GM12878 (cell line): ENCODE data around the gene OPTC. TPM values are rescaled to one million over a fixed set of nuclear protein-coding genes. Genes with fewer than 3 reads are reported as not detected.

Source experiments
- ATAC-seq: fragments of 200-7000 bp; cut with Tn5 transposase; 3 replicates; pipeline ENCODE4 v1.9.1; 2020; ENCODE audit warnings: mild to moderate bottlenecking, moderate library complexity
- BruUV-seq: library from RNA; stranded (reverse); fragments of 400-500 nt; replicated peaks from 2 replicates; lab custom pipeline; 2021; lab: Mats Ljungman, UMichigan
- CTCF ChIA-PET: fragments of 300-600 bp; sonication (Branson Sonifier 250); formaldehyde crosslinking; extraction: SDS; loops from one replicate; lab custom pipeline; 2021; ENCODE audit warnings: inconsistent platforms; lab: Yijun Ruan, JAX
- POLR2A ChIA-PET: fragments of 350-600 bp; formaldehyde crosslinking; extraction: SDS; loops from one replicate; lab custom pipeline; 2021; ENCODE audit warnings: inconsistent platforms; lab: Charles Lee
- RAD21 ChIA-PET: fragments of 300-600 bp; sonication (Branson Sonifier 250); formaldehyde crosslinking; loops from one replicate; lab custom pipeline; 2023; ENCODE audit warnings: antibody characterized with exemption; ENCODE audit not compliant: unreplicated experiment; lab: Charles Lee
- SMC1A ChIA-PET: fragments of 300-600 bp; sonication (Branson Sonifier 250); formaldehyde crosslinking; loops from one replicate; lab custom pipeline; 2023; ENCODE audit not compliant: unreplicated experiment, uncharacterized antibody; lab: Charles Lee
- DNase-seq: peaks from one replicate; pipeline ENCODE4 v3.0.0-alpha.2; 2011; ENCODE audit warnings: low read depth, low spot score
- FAIRE-seq: peaks from 3 replicates; lab custom pipeline; 2011; peaks lifted over from hg19 to GRCh38; lab: Jason Lieb, UNC
- H2AFZ ChIP-seq: 2 replicates; pipeline ENCODE4 v1.6.0; 2011; ENCODE audit warnings: low read depth, low read length, control low read depth; ENCODE audit not compliant: control insufficient read depth
- H3K27ac ChIP-seq: 2 replicates; pipeline ENCODE4 v1.5.1; 2011; ENCODE audit warnings: control low read depth; ENCODE audit not compliant: control insufficient read depth, insufficient read depth
- H3K27me3 ChIP-seq, 2 experiments: replicated peaks in 1 of 2; 2 replicates each; pipeline versions ENCODE4 v1.6.0 to v1.6.1; 2011; ENCODE audit warnings: low read length in 1 of 2; ENCODE audit not compliant: control insufficient read depth in 2 of 2, insufficient read depth in 2 of 2
- H3K36me3 ChIP-seq, 2 experiments: 2 replicates each; pipeline ENCODE4 v1.5.1; 2011; ENCODE audit warnings: low read length in 1 of 2; ENCODE audit not compliant: control insufficient read depth in 2 of 2, insufficient read depth in 2 of 2
- H3K4me1 ChIP-seq: 2 replicates; pipeline ENCODE4 v1.6.1; 2011; ENCODE audit warnings: mild to moderate bottlenecking, low read length, moderate library complexity, mixed read lengths; ENCODE audit not compliant: control insufficient read depth, insufficient read depth
- H3K4me2 ChIP-seq: 2 replicates; pipeline ENCODE4 v1.6.0; 2011; ENCODE audit warnings: control low read depth; ENCODE audit not compliant: control insufficient read depth, insufficient read depth
- H3K4me3 ChIP-seq: fragments of 200-600 bp; sonication (generic); 2 replicates; pipeline ENCODE4 v1.5.1; 2016
- H3K79me2 ChIP-seq: 2 replicates; pipeline ENCODE4 v1.6.0; 2011; ENCODE audit warnings: low read length; ENCODE audit not compliant: control insufficient read depth, insufficient read depth
- H3K9ac ChIP-seq: 2 replicates; pipeline ENCODE4 v1.8.0; 2011; ENCODE audit warnings: low read length, control low read depth, mixed read lengths; ENCODE audit not compliant: control insufficient read depth, insufficient read depth
- H3K9me3 ChIP-seq: replicated peaks from 3 replicates; pipeline ENCODE4 v1.5.1; 2011; ENCODE audit warnings: mild to moderate bottlenecking, low read length; ENCODE audit not compliant: control insufficient read depth, insufficient read depth
- H4K20me1 ChIP-seq: 2 replicates; pipeline ENCODE4 v1.6.0; 2011; ENCODE audit not compliant: control insufficient read depth, insufficient read depth
- BACH1 ChIP-seq: fragments of 450-650 bp; IDR thresholded peaks from 2 replicates; pipeline ENCODE4 v1.6.1; 2017; ENCODE audit warnings: mild to moderate bottlenecking, borderline replicate concordance
- CHD4 ChIP-seq: fragments of 200-600 bp; sonication (generic); IDR thresholded peaks from 2 replicates; pipeline ENCODE4 v1.6.1; 2016; ENCODE audit warnings: mild to moderate bottlenecking
- CREB1 ChIP-seq: IDR thresholded peaks from 2 replicates; pipeline ENCODE4 v1.6.1; 2012; ENCODE audit warnings: low read depth, mild to moderate bottlenecking, inconsistent platforms
- CREM ChIP-seq: IDR thresholded peaks from 2 replicates; pipeline ENCODE4 v1.6.1; 2014; ENCODE audit warnings: antibody characterized with exemption, low read depth
- E2F8 ChIP-seq: fragments of 450-650 bp; IDR thresholded peaks from 2 replicates; pipeline ENCODE4 v1.6.1; 2018; ENCODE audit warnings: mild to moderate bottlenecking, low read depth, moderate library complexity; ENCODE audit not compliant: partially characterized antibody
- FOXM1 ChIP-seq: IDR thresholded peaks from 2 replicates; pipeline ENCODE4 v1.6.1; 2012; ENCODE audit warnings: low read depth, mild to moderate bottlenecking, inconsistent platforms, low read length, moderate library complexity
- HSF1 ChIP-seq: fragments of 150-350 bp; IDR thresholded peaks from 2 replicates; pipeline ENCODE4 v1.6.1; 2014; ENCODE audit warnings: mild to moderate bottlenecking, low read depth, low read length
- NFXL1 ChIP-seq: fragments of 450-650 bp; IDR thresholded peaks from 2 replicates; pipeline ENCODE4 v1.6.1; 2017; ENCODE audit warnings: antibody characterized with exemption, mild to moderate bottlenecking, borderline replicate concordance
- NFYA ChIP-seq: IDR thresholded peaks from 2 replicates; pipeline ENCODE4 v1.6.1; 2011; ENCODE audit warnings: low read depth, mild to moderate bottlenecking, low read length, improper control_type of control experiment, borderline replicate concordance
- PKNOX1 ChIP-seq: fragments of 450-650 bp; IDR thresholded peaks from 2 replicates; pipeline ENCODE4 v1.6.1; 2016; ENCODE audit warnings: mild to moderate bottlenecking
- RELA ChIP-seq: fragments of 450-650 bp; IDR thresholded peaks from 2 replicates; pipeline ENCODE4 v1.8.0; 2014; ENCODE audit warnings: borderline replicate concordance; ENCODE audit not compliant: partially characterized antibody
- RELB ChIP-seq: fragments of 450-650 bp; IDR thresholded peaks from 2 replicates; pipeline ENCODE4 v1.6.1; 2017; ENCODE audit warnings: low read depth, mild to moderate bottlenecking, moderate library complexity
- RFX5 ChIP-seq: IDR thresholded peaks from 2 replicates; pipeline ENCODE4 v1.6.1; 2011; ENCODE audit warnings: low read depth, low read length, improper control_type of control experiment
- SPI1 ChIP-seq: IDR thresholded peaks from 2 replicates; pipeline ENCODE4 v1.6.1; 2011; ENCODE audit warnings: low read depth, mild to moderate bottlenecking, low read length, moderate library complexity, borderline replicate concordance; ENCODE audit not compliant: insufficient read depth
- SREBF1 ChIP-seq: IDR thresholded peaks from 2 replicates; pipeline ENCODE4 v1.6.1; 2012; ENCODE audit warnings: mild to moderate bottlenecking, low read length
- SUPT20H ChIP-seq: IDR thresholded peaks from 2 replicates; pipeline ENCODE4 v1.6.1; 2011; ENCODE audit warnings: low read depth, mild to moderate bottlenecking, low read length, moderate library complexity, borderline replicate concordance; ENCODE audit not compliant: control insufficient read depth
- ZNF207 ChIP-seq: fragments of 450-650 bp; IDR thresholded peaks from 2 replicates; pipeline ENCODE4 v1.6.1; 2014; ENCODE audit warnings: antibody characterized with exemption, mild to moderate bottlenecking, borderline replicate concordance
- ZNF217 ChIP-seq: fragments of 450-650 bp; IDR thresholded peaks from 2 replicates; pipeline ENCODE4 v1.6.1; 2017; ENCODE audit warnings: antibody characterized with exemption, mild to moderate bottlenecking
- ZNF274 ChIP-seq: IDR thresholded peaks from one replicate; pipeline ENCODE4 v1.8.0; 2011; ENCODE audit not compliant: insufficient read length, insufficient read depth
- WGBS: methylation state at CpG from one replicate; pipeline ENCODE4 v1.1.6; 2016; ENCODE audit warnings: low lambda C conversion rate; ENCODE audit not compliant: insufficient replicate concordance, insufficient coverage; ENCODE audit errors: missing lambda C conversion rate; 5-methylcytosine and 5-hydroxymethylcytosine counted together
- in situ Hi-C: fragments of 300-500 bp; cut with MboI; formaldehyde crosslinking; loops from 9 replicates; pipeline ENCODE4 v1.14.3; 2018; ENCODE audit warnings: mixed read lengths
- intact Hi-C: fragments of 100-400 bp; cut with micrococcal nuclease; formaldehyde crosslinking; loops from one replicate; pipeline ENCODE4 v1.14.2; 2022; ENCODE audit not compliant: unreplicated experiment
- polyA plus RNA-seq, 11 experiments: library from polyadenylated mRNA; depleted of rRNA in 4 of 11; unstranded in 6 of 11; stranded (reverse) in 5 of 11; fragments of >200 nt; fragmentation: Nextera tagmentation in 4 of 11; fragmentation: Illumina TruSeq in 1 of 11; extraction: Ambion mirVana in 4 of 11; extraction: Trizol in 1 of 11; gene quantifications; 1 replicate in 1 of 11; 2 replicates in 10 of 11; pipeline versions ENCODE4 v1.2.1 to v1.2.3, GENCODE V29; 2011 to 2016; ENCODE audit warnings: inconsistent platforms in 2 of 11, missing spikeins in 2 of 11, low read depth in 1 of 11
- total RNA-seq, 4 experiments: library from RNA; depleted of rRNA in 3 of 4; stranded (reverse); fragments of >200 nt in 3 of 4; fragmentation: Illumina TruSeq in 1 of 4; extraction: Trizol in 1 of 4; gene quantifications; 2 replicates each; pipeline versions ENCODE4 v1.2.1 to v1.2.3, GENCODE V29; 2013 to 2021

The OPTC gene
- total and polyA plus RNA-seq, 10 of the 15 experiments (the other 5 are each of a cell fraction or from before 2014, with no cell fraction given) = not detected

- intact Hi-C loops = no loop called here
- in situ Hi-C loops = no loop called here
- RAD21 ChIA-PET = interaction anchor here (1.1 to 3.6 kb wide), 5 partner anchors 8 to 212 kb away, joined by 3 to 17 read pairs (median 8); no protein-coding TSS in a partner anchor
- BruUV-seq = no TSS peak
- H3K36me3 ChIP-seq = no peaks in the 10 kb centered on the region
- peaks cover 0 to 2% of the 10 kb centered on the region in 2 experiments; a peak in 1 of 4 replicates for H3K27me3 ChIP-seq
- no peak for ATAC-seq
- no peaks in the 10 kb centered on the region for H3K9me3 ChIP-seq
- SMC1A ChIA-PET = interaction anchor here (0.6 to 2.2 kb wide), 10 partner anchors 9 to 440 kb away, joined by 3 to 6 read pairs (median 4); no protein-coding TSS in a partner anchor
- H2AFZ ChIP-seq = no peak overlapping the region
- WGBS = 22% methylated on average over 2 of the region's 2 CpGs
- H3K4me2 ChIP-seq = no peak overlapping the region
- H3K4me1 ChIP-seq = peaks cover 9% of the 10 kb centered on the region; the same call in 1 of the 2 replicates
- POLR2A ChIA-PET = interaction anchor here (0.6 to 1.7 kb wide), 2 partner anchors 34 to 142 kb away, joined by 4 to 6 read pairs; no protein-coding TSS in a partner anchor
- CTCF ChIA-PET = interaction anchor here (0.7 to 8.2 kb wide), 8 partner anchors 8 to 212 kb away, joined by 3 to 80 read pairs (median 8); no protein-coding TSS in a partner anchor
- H3K4me3 ChIP-seq = no peak overlapping the region
- H4K20me1 ChIP-seq = no peaks in the 10 kb centered on the region
- no peaks in the 10 kb centered on the region for H3K79me2 ChIP-seq
- no peak overlapping the region for H3K9ac ChIP-seq
- DNase-seq = no peak
- no peak overlapping the region for H3K27ac ChIP-seq
- FAIRE-seq = no peak
- TF ChIP-seq ZNF207 (no peak), RELB (no peak), CREB1 (no peak), SREBF1 (no peak), SUPT20H (no peak), RFX5 (no peak), FOXM1 (no peak), BACH1 (no peak), RELA (no peak), HSF1 (no peak), PKNOX1 (no peak), NFYA (no peak), CREM (no peak), SPI1 (no peak), E2F8 (no peak), CHD4 (no peak), ZNF274 (no peak), NFXL1 (no peak), ZNF217 (no peak)
These were observed 14.3 kb upstream of the OPTC start for GRCh38 chr1:203479646-203480045.
